Caki2 (cell line): ENCODE data around the gene UPK3BL2. TPM values are rescaled to one million over a fixed set of nuclear protein-coding genes. Genes with fewer than 3 reads are reported as not detected.
"Not testable (repeated sequence)": the region's sequence is repeated elsewhere in the genome, so short reads cannot be mapped to it uniquely, and the experiment has no call there.

Experiments
- DNase-seq: peaks from one replicate; pipeline ENCODE4 v3.0.0-alpha.2; 2015; ENCODE audit warnings: low read depth
- in situ Hi-C: cut with HindIII; loops from 2 replicates; pipeline ENCODE4 v1.10.0; 2016; ENCODE audit warnings: low sequenced_read_pairs, low pct_unique_long_range_greater_than_20kb, mixed read lengths
- total RNA-seq: library from RNA; depleted of rRNA; stranded (reverse); fragments of >200 nt; shearing (Covaris generic); gene quantifications from 2 replicates; pipeline ENCODE4 v1.2.3, GENCODE V29; 2014; ENCODE audit warnings: low replicate concordance; rRNA removed

UPK3BL2 gene
- total RNA-seq, 1 experiment from 2014 or later: 27.6 TPM

GRCh38 chr7:102505298-102506185, 38.0 kb downstream of the UPK3BL2 start:
- in situ Hi-C loops, DNase-seq: not testable (repeated sequence)

- in situ Hi-C loops, DNase-seq: not testable (repeated sequence)
Measured at GRCh38 chr7:102503141-102503540, 40.4 kb downstream of the UPK3BL2 start.

- in situ Hi-C loops, DNase-seq: not testable (repeated sequence)
Measured at GRCh38 chr7:102498321-102498720, 45.2 kb downstream of the UPK3BL2 start.

GRCh38 chr7:102497308-102497707, 46.2 kb downstream of the UPK3BL2 start:
- DNase-seq, in situ Hi-C loops: not testable (repeated sequence)

- DNase-seq, in situ Hi-C loops: not testable (repeated sequence)
Measured at GRCh38 chr7:102496861-102497260, 46.6 kb downstream of the UPK3BL2 start.

- DNase-seq, in situ Hi-C loops: not testable (repeated sequence)
Measured at GRCh38 chr7:102494473-102495149, 48.9 kb downstream of the UPK3BL2 start.

- in situ Hi-C loops, DNase-seq: not testable (repeated sequence)
Measured at GRCh38 chr7:102494026-102494425, 49.5 kb downstream of the UPK3BL2 start.

- DNase-seq, in situ Hi-C loops: not testable (repeated sequence)
Measured at GRCh38 chr7:102493220-102493935, 50.1 kb downstream of the UPK3BL2 start.

- in situ Hi-C loops, DNase-seq: not testable (repeated sequence)
Measured at GRCh38 chr7:102490529-102491075, 52.9 kb downstream of the UPK3BL2 start.

Other genes starting within 250 kb of the UPK3BL2 start
- gene SPDYE6, start 187.3 kb downstream of the UPK3BL2 start, total RNA-seq: not detected in 2 replicates
- 26.1 and 26.2 TPM in 2 replicates for gene PRKRIP1, start 147.3 kb downstream of the UPK3BL2 start, total RNA-seq
- gene ORAI2, start 110.1 kb downstream of the UPK3BL2 start, total RNA-seq: 76.0 and 106 TPM in 2 replicates
- 15.6 and 49.2 TPM in 2 replicates for gene ALKBH4, start 78.8 kb downstream of the UPK3BL2 start, total RNA-seq
- gene LRWD1, start 78.7 kb downstream of the UPK3BL2 start, total RNA-seq: 35.4 and 47.4 TPM in 2 replicates
- gene POLR2J, start 64.8 kb downstream of the UPK3BL2 start, total RNA-seq: 40.3 and 53.0 TPM in 2 replicates
- gene RASA4B, start 25.9 kb downstream of the UPK3BL2 start, total RNA-seq: 1.2 and 2.2 TPM in 2 replicates
- gene SPDYE2, start 7.5 kb upstream of the UPK3BL2 start, total RNA-seq: not detected in 2 replicates
- gene POLR2J3, start 28.9 kb upstream of the UPK3BL2 start, total RNA-seq: 4.3 and 16.9 TPM in 2 replicates
- gene RASA4, start 73.1 kb upstream of the UPK3BL2 start, total RNA-seq: 2.9 and 6.9 TPM in 2 replicates
- gene UPK3BL1, start 99.1 kb upstream of the UPK3BL2 start, total RNA-seq: 12.8 and 15.6 TPM in 2 replicates
- not detected in 2 replicates for gene SPDYE2B, start 106.6 kb upstream of the UPK3BL2 start, total RNA-seq
- not detected in 2 replicates for gene POLR2J2, start 128.0 kb upstream of the UPK3BL2 start, total RNA-seq
- gene FAM185A, start 205.3 kb upstream of the UPK3BL2 start, total RNA-seq: 4.3 and 5.0 TPM in 2 replicates